Omental fat pad (tissue), 4 donors: ENCODE results near the gene PCDHGB1. TPM values are rescaled to one million over a fixed set of nuclear protein-coding genes. Genes with fewer than 3 reads are reported as not detected.
"Not testable (repeated sequence)": the region's sequence is repeated elsewhere in the genome, so short reads cannot be mapped to it uniquely, and the experiment has no call there.

Experiments
- ATAC-seq: fragments of 150-250 bp; one replicate; pipeline ENCODE4 v1.9.1; 2016; ENCODE audit warnings: mild to moderate bottlenecking, moderate library complexity; ENCODE audit not compliant: low FRiP score
- DNase-seq: peaks from one replicate; pipeline ENCODE4 v3.0.0-alpha.2; 2019; ENCODE audit warnings: low spot score
- total RNA-seq, 4 donors: library from RNA; depleted of rRNA; stranded (reverse); fragments of >200 nt; gene quantifications; one replicate each; pipeline ENCODE4 v1.1.0, GENCODE V29; 2016
- TF ChIP-seq, protein P1 (sequence below), 3 donors: fragments of 450-650 bp; IDR thresholded peaks; one replicate each; pipeline ENCODE4 v1.5.1; 2016 to 2017; ENCODE audit warnings: antibody characterized with exemption in 3 of 3, mild to moderate bottlenecking in 3 of 3, moderate library complexity in 2 of 3

The PCDHGB1 gene
- total RNA-seq, 4 donors from 2014 or later, result 1.4 to 6.0 (median 2.2) TPM

DNA sequence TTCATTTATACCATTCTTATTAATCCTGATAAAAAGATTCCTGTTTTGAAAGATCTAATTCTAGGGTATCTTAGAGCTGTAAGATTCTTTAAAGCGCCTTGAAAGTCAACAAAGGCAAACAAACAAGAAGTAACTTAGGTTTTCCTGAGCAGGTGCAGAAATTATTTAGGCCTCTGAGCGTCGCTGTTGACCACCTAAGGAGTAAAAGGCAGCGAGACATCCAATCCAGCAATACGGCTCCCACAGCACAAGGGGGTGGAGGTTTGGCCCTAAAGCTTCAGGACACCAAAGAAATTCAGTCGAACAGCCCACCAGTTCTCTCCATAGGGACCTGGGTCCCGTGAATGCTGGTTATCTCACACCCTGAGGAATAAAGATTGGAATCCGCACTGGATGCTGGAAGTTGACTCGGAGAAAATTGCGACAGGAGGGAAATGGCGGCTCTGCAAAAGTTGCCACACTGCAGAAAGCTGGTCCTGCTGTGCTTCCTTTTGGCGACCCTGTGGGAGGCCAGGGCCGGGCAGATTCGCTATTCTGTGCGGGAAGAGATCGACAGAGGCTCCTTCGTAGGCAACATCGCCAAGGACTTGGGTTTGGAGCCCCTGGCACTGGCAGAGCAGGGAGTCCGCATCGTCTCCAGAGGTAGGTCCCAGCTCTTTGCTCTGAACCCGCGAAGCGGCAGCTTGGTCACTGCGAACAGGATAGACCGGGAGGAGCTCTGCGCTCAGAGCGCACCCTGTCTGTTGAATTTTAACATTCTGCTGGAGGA lies 11.2 kb upstream of the PCDHGB1 start, which contains the start of gene PCDHGA2:
PCDHGA2 (plus strand) TSS at position 223 of the 769 bp plus-strand sequence.
- TF ChIP-seq, protein P1, sequence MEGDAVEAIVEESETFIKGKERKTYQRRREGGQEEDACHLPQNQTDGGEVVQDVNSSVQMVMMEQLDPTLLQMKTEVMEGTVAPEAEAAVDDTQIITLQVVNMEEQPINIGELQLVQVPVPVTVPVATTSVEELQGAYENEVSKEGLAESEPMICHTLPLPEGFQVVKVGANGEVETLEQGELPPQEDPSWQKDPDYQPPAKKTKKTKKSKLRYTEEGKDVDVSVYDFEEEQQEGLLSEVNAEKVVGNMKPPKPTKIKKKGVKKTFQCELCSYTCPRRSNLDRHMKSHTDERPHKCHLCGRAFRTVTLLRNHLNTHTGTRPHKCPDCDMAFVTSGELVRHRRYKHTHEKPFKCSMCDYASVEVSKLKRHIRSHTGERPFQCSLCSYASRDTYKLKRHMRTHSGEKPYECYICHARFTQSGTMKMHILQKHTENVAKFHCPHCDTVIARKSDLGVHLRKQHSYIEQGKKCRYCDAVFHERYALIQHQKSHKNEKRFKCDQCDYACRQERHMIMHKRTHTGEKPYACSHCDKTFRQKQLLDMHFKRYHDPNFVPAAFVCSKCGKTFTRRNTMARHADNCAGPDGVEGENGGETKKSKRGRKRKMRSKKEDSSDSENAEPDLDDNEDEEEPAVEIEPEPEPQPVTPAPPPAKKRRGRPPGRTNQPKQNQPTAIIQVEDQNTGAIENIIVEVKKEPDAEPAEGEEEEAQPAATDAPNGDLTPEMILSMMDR (IDR thresholded peaks at IDR 0.05), result no peak
- ATAC-seq (no peak), DNase-seq (no peak)

DNA sequence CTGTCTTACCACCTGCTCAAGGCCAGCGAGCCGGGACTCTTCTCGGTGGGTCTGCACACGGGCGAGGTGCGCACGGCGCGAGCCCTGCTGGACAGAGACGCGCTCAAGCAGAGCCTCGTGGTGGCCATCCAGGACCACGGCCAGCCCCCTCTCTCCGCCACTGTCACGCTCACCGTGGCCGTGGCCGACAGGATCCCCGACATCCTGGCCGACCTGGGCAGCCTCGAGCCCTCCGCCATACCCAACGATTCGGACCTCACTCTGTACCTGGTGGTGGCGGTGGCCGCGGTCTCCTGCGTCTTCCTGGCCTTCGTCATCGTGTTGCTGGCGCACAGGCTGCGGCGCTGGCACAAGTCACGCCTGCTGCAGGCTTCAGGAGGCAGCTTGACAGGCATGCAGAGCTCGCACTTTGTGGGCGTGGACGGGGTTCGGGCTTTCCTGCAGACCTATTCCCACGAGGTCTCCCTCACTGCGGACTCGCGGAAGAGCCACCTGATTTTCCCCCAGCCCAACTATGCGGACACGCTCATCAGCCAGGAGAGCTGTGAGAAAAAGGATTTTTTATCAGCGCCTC lies 9.0 kb upstream of the PCDHGB1 start:
- ATAC-seq, DNase-seq: not testable (repeated sequence)

DNA sequence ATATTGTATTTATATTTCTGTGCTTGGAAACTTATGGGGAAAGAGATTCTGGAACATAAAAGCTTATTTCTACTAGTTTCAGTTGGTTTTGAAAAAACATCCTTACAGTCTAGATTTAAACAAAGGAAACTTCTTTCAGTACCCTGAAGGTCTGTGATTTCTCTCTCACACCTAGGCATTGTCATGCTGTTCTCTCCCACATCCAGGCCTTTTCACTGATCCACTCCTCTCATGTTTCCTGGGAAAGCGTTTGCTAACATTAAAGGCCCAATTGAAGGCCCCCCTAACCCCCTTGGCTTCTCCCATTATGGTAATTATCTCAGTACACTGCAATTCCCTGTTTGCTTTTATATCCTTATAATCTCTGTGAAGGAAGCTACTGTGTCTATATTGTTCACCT lies 7.1 kb upstream of the PCDHGB1 start:
- DNase-seq (no peak), ATAC-seq (no peak)
- TF ChIP-seq, protein P1 (IDR thresholded peaks at IDR 0.05), result no peak

GRCh38 chr5:141343242-141343952 lies 6.5 kb upstream of the PCDHGB1 start, which contains the start of gene PCDHGA3:
Gene PCDHGA3 (plus strand): TSS chr5:141343829. CDS start chr5:141344034, 205 bp downstream.
- DNase-seq (no peak), ATAC-seq (no peak)
- TF ChIP-seq, protein P1 (IDR thresholded peaks at IDR 0.05), result no peak

DNA sequence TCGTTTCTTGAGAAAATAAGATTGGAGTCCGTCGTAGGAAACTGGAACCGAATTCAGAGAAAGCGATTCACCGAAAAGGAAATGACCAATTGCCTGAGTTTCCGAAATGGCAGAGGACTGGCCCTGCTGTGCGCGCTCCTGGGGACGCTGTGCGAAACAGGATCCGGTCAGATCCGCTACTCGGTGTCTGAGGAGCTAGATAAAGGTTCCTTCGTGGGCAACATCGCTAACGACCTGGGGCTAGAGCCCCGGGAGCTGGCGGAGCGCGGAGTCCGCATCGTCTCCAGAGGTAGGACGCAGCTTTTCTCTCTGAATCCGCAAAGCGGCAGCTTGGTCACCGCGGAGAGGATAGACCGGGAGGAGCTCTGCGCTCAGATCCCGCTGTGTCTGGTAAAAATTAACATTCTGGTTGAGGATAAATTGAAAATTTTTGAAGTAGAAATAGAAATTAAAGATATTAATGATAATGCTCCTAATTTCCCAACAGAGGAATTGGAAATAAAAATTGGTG lies 5.9 kb upstream of the PCDHGB1 start:
- ATAC-seq, result no peak
- no peak for DNase-seq
- TF ChIP-seq, protein P1 (IDR thresholded peaks at IDR 0.05), result no peak

GRCh38 chr5:141345327-141345726 lies 4.6 kb upstream of the PCDHGB1 start:
- DNase-seq, result no peak
- TF ChIP-seq, protein P1 (IDR thresholded peaks at IDR 0.05), result no peak
- ATAC-seq, result no peak

GRCh38 chr5:141346017-141346416 lies 3.9 kb upstream of the PCDHGB1 start:
- ATAC-seq, DNase-seq: not testable (repeated sequence)
